Measurements from ENCODE around the gene PRG2.
"Not testable (repeated sequence)": the region's sequence is repeated elsewhere in the genome, so short reads cannot be mapped to it uniquely, and the experiment has no call there.

Gene PRG2

DNA sequence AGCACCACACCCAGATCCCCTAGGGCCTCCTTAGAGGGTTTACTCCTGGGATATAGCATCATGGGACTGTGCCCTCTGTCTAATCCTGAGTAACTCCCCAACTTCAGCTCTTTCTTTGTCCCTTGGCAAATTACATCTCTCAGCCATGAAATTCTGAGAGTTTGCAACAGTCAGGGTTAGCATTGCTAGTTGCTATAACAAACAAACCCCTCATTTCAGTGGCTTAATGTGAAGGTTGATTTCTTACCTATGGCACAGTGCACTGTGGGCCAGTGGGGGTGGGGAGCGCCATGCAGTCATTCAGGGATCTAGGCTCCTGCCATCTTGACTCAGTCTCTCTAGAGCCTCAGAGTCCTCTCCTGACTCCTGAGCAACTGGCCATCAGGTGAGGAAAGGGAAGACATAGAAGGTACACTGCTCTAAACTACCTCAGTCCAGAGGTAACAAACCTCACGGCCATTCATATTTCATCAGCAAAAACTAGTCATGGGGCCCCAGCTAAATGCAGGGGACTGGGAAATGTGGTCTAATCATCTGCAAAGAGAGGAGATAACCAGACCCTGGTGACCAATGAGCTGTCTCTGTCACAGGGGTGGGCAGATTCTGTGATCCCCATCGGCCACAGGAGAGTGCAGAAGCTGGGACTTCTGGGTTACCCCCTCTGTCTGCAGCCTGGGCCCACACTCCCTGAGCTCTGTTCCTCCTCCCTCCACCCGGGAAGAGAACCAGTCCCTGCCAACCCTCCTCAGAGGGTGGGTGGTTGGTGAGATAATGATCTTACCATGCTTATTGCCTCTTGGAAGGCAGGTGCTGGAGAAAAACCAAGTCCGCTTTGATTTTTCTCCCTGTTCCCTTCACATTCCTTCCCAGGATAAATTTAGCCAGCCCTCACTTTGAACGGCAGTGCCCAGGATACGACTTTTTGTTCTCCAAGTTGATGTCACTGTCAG lies 27.0 kb downstream of the PRG2 start:
- no peak for DNase-seq

DNA sequence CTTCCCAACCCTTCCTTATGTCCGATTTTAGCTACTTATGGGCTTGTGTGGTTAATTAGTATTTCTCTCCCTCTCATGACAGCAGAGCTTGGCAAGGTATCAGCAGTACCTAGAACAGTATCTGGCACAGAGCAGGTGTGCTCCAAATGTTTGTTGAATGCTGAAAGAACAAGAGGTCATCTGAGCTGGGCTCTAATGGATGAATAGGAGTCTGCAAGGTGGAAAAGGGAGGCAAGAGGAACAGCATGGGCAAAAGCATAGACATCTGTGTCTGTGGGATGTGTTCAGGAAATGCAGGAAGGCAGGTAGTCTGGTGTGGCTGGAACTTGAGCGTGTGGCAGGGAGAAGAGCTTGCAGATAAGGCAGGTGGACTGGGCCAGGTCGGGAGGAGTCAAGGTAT lies 28.5 kb downstream of the PRG2 start:
- no peak for DNase-seq

- not testable (repeated sequence) for DNase-seq
Observed at GRCh38 chr11:57361420-57361819, 29.0 kb downstream of the PRG2 start.

GRCh38 chr11:57360991-57361390 lies 29.5 kb downstream of the PRG2 start:
- DNase-seq, result no peak

DNA sequence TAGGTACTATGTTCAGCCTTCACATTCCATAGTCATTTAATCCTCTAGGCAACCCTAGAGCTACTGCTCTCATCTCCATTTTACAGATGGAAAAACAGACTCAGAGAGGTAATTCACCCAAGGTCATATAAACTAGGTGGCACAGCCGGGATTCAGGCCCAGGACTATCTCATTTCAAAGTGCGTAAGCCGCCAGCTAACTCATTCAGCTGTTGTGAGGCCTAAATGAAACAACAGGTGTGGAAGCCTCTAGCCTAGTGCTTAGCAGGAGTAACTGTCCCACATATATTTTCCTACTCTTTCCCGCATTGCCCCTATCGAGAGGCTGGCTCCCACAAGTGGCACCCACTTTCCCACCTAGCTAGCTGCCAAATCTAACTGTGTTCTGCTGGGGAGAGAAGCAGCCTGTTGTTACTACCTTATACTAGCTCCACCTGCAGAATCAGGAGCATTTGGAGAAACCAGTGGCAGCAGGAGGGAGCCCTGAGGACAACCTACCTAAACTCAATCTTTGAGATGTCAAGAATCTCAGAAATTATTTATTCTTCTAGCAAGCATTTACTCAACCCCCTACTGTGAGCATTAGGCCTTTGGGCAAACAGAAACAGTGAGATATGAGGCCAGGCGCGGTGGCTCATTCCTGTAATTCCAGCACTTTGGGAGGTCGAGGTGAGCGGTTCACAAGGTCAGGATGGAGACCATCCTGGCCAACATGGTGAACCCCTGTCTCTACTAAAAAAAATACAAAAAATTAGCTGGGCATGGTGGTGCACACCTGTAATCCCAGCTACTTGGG lies 30.4 kb downstream of the PRG2 start:
- DNase-seq, result no peak

DNA sequence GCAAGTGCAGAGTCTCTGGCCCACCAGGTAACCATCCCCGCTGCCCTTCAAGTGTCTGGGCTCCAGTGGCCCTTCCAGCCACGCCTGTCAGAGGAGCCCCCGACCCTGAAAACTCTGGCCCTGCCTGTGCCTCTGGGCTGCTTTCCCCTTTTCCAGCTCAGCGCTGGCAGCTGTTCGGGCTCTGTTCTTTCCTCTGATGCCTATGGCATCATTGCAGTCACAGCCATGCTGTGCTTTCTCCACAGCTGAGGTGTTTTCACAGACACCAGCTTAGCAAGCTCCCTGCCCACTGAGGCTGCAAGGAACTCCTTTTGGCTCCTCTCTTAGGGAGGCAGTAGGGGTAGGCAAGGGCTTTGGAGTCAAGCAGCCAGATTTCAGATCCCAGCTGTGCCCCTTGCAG lies 31.1 kb downstream of the PRG2 start:
- DNase-seq, result no peak

DNA sequence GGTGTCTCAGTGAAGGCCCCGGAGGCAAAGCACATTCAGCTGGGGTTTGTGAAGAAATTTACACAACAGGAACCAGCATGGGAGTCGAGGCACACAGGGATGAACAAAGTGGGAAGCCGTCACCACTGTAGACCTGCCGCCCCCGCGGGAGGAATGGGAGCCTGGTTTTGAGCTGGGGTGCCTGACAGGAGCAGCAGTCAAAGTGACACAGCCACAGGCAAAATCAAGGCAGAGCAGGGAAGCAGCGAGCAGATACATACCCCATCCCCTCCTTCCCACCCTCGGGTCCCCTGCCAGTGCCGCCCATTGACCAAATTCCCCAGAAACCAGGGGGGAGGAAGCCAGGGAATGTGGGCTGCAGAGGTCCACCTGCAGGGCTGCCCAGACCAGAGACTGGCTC lies 31.5 kb downstream of the PRG2 start:
- DNase-seq, result no peak

GRCh38 chr11:57358543-57358961 lies 31.9 kb downstream of the PRG2 start:
- no peak for DNase-seq

GRCh38 chr11:57357856-57358255 lies 32.6 kb downstream of the PRG2 start:
- no peak for DNase-seq

DNA sequence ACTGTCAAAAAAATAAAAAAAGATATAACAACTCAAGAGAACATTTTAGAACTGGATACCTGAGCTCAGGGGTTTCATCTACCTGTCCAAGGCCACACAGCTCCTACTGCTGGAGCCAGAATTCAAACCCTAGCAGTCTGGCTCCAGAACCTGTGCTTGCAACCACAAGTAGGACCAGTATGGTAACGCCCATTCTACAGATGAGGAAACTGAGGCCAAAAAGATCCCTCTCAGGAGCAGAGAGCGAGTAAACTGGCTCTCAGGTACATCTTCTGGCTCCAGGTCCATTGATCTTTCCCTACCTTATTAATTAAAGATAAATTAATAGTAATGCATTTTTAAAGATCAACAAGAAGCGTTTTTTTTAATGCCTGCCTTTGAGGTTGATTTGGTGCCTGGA lies 33.1 kb downstream of the PRG2 start:
- no peak for DNase-seq

- no peak for DNase-seq
Observed at GRCh38 chr11:57356268-57356667, 34.2 kb downstream of the PRG2 start.

DNA sequence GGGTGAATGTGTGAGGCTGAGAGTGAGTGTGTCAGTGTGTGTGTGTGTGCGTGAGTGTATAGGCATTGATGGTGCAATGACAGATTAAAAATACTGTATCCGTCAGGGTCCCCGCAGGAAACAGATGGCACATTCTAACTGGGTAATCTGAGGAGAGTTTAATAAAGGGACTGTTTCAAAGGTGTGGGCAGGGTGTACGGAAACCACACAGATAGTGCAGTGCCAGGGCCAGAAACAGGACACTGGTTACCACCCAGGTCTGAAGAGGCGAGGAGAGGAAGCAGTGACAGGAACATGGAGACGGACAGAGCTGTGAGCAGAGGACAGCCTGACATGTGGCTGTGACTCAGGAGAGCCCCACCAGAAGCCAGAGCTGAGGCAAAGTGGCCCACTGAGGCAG lies 35.8 kb downstream of the PRG2 start:
- no peak for DNase-seq

GRCh38 chr11:57353852-57354251 lies 36.6 kb downstream of the PRG2 start:
- DNase-seq, result no peak

- DNase-seq, result no peak
Observed at GRCh38 chr11:57353446-57353845, 37.0 kb downstream of the PRG2 start.

DNA sequence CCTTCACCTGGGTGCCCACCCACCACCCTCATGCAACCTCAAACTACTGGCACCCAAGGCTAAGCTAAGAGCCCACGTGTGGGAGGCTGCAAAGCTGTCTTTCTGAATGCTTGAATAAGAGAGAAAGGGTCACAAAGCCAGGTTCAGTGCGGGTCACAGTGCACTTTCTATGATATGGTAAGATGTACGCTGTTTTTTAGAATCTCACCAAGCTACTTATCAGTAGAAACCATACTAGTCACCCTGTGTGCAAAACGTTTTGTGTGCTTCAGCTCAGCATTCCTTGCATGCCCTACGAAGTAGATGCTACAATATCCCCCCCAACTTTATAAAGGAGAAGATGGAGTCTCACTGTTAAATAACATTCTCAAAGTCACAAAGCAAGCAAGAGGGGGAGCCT lies 37.4 kb downstream of the PRG2 start:
- no peak for DNase-seq

- no peak for DNase-seq
Observed at GRCh38 chr11:57349491-57350274, 40.8 kb downstream of the PRG2 start.

GRCh38 chr11:57348636-57349313 lies 41.7 kb downstream of the PRG2 start:
- DNase-seq, result no peak

DNA sequence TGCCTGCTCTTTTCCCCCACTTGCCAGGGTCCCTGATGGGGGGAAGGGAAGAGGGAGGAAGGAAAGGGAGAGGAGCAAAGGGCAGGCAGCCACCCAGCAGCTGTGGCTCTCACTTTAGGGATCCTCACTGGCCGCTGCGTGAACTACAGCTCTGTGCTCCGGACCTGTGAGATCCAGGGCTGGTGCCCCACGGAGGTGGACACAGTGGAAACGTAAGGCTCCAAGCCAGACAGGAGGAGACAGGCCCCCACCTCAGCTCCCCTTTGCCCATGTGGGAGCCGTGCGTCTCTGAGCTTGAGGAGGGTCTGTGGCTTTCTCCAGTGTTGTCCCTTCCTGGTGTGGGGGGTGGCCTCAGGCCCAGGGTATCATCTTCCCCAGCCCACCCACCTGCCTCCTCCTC lies 42.4 kb downstream of the PRG2 start:
- no peak for DNase-seq

DNA sequence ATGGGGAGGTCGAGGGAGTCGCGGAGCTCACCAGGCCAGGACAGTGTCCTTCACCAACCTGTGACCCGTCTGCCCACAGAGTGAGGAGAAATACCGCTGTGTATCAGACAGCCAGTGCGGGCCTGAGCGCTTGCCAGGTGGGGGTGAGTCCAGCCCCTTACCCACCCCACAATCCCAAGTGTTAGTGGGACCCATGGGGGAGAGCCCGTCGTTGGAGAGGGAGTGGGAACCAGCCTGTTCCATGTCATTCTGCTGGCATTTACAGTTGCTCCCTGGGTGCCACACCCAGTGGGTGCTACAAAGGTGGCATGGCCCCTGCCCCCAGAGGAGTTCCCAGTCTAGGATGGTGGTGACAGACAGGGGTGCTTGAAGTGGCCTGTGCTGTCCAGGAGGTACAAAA lies 43.1 kb downstream of the PRG2 start:
- DNase-seq, result no peak

DNA sequence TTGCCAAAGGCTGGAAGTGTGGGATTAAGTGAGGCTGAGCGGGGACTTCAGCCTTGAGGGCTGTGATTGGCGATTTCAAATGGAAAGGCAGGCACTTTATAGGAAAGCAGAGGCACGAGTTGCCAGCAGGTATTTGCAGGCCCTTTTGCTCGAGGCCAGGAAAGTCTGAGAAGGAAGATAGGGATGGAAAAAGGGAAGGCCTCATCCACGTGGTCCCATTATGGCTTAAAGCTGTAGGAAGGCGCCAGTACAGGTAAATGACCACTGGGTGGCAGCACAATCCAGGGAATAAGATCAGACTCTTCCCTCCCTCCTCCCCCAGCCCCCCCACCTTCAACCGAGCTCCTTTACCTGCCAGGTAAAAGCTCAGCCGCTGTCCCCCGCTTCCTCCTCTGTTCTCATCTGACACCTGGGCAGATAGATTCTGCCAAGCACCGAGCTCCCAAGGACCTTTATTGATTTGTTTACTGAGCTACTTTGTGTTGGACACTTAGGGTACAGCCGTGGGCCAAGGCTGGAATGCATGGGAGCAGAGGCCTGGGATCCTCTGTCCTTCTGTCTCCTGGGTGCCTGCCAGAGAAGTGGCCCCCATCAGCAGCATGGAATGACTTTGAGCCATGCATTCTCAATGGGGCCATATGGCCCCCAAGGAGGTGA lies 44.8 kb downstream of the PRG2 start:
- DNase-seq, result peak; percentile 75

- no peak for DNase-seq
Observed at GRCh38 chr11:57344826-57345225, 45.6 kb downstream of the PRG2 start.

DNA sequence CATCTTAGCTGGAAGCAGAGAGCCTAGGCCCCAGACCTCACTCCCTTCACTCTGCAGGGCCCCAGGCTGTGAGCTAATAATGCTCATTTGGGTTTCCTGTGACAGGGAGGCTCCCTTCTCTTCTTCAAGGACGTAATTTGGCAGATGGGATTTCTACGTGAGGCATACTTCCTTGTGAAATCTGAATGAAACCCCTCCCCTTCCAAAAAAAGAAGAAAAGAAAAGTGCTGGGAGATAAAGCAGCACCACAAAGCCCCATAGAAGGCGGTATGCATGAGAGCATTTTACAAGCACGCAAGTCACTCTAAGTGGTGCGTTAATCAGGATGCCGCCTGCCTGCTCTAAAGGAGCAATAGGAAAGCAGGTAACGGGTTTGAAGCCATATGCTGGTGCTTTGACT lies 46.6 kb downstream of the PRG2 start:
- DNase-seq, result peak; percentile 66
